ENCODE measurements around the gene FAHD1. TPM values are rescaled to one million over a fixed set of nuclear protein-coding genes. Genes with fewer than 3 reads are reported as not detected.

FAHD1 gene
- total and polyA plus RNA-seq, 9 of the 15 experiments (the other 6 are each of a cell fraction or from before 2014, with no cell fraction given): 2.2 to 20.9 (median 10.7) TPM

DNA sequence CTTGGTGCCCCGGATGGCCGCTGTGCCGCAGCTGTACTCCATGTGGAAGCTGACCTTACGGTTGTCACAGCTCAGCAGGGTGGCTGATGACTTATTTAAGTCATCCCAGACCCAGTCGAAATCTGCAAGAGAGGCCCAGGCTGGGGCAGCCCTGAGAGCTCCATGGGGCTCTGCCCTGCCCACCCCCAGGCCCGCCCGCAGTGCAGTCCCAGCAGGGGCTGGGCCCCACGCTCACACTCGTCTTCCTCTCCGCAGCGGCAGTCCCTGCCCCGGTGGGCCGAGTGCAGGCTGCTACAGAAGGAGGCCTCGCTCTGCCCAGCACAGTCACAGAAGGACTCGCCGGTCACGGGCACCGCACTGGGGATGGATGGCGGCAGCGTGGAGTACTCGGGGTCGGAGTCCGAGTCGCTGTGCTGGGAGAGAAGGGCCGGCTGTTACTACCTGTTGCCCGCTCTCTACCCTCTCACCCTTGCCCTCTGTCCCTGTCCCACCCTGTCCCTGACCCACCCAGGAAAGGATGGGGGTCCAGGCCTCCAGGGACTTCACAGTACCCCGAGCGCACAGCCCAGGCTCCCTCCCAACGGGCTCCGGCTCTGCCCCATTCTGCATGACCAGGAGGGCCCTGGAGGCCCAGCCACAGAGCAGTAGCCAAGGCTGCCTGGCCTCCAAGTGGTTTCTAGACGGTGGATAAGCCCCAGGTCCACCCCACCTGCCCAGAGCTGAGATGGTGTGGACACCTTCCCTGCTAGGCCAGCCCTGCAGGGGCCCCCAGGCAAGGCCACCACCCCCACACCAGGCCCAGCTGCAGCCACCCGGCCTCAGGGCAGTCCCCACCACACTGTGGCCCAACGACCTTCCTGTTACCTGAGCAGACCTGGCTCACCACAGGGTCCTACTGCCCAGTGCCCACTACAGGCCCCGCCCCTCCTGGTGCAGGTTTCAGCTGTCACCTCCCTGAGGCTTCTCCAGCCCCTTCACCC is 48.5 kb upstream of the FAHD1 start (continued):
- TF ChIP-seq ZNF3 (CRISPR knock-in tag; IDR thresholded peaks at IDR 0.05) (no peak), POLR2G (IDR thresholded peaks at IDR 0.05; ENCODE audit: low read depth, low read length) (peak; percentile 73), BMI1 (IDR thresholded peaks at IDR 0.05; ENCODE audit: low read length) (no peak), RBM22 (IDR thresholded peaks at IDR 0.05; ENCODE audit: low read depth, low read length, poor library complexity, severe bottlenecking) (peak; percentile 53), RBBP5 (IDR thresholded peaks at IDR 0.05; ENCODE audit: borderline replicate concordance, insufficient read depth, low read length, poor library complexity, severe bottlenecking) (no peak), PTBP1 (IDR thresholded peaks at IDR 0.05; ENCODE audit: low read depth, low read length) (0 out of 2 replicates have a peak, but pooled peaks have one; percentile 77), ILF3 (IDR thresholded peaks at IDR 0.05; ENCODE audit: borderline replicate concordance) (no peak), ZNF347 (CRISPR knock-in tag; IDR thresholded peaks at IDR 0.05; ENCODE audit: low read depth) (no peak), SUPT5H (IDR thresholded peaks at IDR 0.05) (0 out of 2 replicates have a peak, but pooled peaks have one; percentile 20), TGIF2 (CRISPR knock-in tag; IDR thresholded peaks at IDR 0.05) (no peak)
- TF ChIP-seq, protein P1, sequence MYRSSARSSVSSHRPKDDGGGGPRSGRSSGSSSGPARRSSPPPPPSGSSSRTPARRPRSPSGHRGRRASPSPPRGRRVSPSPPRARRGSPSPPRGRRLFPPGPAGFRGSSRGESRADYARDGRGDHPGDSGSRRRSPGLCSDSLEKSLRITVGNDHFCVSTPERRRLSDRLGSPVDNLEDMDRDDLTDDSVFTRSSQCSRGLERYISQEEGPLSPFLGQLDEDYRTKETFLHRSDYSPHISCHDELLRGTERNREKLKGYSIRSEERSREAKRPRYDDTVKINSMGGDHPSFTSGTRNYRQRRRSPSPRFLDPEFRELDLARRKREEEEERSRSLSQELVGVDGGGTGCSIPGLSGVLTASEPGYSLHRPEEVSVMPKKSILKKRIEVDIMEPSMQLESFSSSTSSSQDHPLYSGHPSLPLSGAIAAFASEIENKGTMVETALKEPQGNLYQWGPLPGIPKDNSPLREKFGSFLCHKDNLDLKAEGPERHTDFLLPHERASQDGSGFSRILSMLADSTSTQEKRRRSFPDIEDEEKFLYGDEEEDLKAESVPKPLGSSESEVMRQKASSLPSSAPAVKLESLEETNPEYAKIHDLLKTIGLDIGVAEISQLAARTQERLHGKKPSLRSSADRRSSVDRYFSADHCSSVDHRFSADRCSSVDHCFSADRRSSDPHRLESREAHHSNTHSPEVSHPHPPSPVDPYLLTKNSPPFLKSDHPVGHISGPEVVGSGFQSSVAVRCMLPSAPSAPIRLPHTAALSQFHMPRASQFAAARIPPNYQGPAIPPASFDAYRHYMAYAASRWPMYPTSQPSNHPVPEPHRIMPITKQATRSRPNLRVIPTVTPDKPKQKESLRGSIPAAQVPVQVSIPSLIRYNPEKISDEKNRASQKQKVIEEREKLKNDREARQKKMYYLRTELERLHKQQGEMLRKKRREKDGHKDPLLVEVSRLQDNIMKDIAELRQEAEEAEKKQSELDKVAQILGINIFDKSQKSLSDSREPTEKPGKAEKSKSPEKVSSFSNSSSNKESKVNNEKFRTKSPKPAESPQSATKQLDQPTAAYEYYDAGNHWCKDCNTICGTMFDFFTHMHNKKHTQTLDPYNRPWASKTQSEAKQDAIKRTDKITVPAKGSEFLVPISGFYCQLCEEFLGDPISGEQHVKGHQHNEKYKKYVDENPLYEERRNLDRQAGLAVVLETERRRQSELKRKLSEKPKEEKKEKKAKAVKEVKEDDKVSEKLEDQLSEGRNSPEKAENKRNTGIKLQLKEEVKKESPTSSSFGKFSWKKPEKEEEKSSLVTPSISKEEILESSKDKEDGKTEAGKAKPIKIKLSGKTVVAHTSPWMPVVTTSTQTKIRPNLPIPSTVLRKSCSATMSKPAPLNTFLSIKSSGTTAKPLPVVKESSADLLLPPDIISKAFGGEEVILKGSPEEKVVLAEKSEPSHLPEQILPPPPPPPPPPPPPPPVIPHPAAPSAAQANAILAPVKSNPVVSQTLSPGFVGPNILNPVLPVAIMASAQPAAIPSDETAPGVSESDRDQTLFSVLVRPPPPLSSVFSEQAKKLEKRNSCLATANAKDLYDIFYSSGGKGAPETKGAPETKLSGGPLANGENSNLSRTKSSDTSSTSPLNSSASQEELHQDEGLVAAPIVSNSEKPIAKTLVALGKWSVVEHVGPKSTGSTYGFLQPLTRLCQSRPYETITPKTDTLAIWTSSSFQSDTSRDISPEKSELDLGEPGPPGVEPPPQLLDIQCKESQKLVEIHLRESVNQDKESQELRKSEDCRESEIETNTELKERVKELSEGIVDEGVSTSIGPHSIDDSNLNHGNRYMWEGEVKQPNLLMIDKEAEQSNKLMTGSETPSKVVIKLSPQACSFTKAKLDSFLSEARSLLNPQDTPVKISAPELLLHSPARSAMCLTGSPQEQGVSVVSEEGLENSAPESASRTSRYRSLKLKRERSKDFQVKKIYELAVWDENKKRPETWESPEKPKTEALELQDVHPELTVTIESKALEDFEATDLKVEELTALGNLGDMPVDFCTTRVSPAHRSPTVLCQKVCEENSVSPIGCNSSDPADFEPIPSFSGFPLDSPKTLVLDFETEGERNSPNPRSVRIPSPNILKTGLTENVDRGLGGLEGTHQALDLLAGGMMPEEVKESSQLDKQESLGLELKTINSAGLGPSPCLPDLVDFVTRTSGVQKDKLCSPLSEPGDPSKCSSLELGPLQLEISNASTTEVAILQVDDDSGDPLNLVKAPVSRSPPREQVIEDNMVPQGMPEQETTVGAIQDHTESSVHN (IDR thresholded peaks at IDR 0.05; ENCODE audit: borderline replicate concordance in 1 of 2, low read depth in 1 of 2): no peak
- TF ChIP-seq, protein P2, sequence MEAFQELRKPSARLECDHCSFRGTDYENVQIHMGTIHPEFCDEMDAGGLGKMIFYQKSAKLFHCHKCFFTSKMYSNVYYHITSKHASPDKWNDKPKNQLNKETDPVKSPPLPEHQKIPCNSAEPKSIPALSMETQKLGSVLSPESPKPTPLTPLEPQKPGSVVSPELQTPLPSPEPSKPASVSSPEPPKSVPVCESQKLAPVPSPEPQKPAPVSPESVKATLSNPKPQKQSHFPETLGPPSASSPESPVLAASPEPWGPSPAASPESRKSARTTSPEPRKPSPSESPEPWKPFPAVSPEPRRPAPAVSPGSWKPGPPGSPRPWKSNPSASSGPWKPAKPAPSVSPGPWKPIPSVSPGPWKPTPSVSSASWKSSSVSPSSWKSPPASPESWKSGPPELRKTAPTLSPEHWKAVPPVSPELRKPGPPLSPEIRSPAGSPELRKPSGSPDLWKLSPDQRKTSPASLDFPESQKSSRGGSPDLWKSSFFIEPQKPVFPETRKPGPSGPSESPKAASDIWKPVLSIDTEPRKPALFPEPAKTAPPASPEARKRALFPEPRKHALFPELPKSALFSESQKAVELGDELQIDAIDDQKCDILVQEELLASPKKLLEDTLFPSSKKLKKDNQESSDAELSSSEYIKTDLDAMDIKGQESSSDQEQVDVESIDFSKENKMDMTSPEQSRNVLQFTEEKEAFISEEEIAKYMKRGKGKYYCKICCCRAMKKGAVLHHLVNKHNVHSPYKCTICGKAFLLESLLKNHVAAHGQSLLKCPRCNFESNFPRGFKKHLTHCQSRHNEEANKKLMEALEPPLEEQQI (IDR thresholded peaks at IDR 0.05): no peak
- TF ChIP-seq, protein P3, sequence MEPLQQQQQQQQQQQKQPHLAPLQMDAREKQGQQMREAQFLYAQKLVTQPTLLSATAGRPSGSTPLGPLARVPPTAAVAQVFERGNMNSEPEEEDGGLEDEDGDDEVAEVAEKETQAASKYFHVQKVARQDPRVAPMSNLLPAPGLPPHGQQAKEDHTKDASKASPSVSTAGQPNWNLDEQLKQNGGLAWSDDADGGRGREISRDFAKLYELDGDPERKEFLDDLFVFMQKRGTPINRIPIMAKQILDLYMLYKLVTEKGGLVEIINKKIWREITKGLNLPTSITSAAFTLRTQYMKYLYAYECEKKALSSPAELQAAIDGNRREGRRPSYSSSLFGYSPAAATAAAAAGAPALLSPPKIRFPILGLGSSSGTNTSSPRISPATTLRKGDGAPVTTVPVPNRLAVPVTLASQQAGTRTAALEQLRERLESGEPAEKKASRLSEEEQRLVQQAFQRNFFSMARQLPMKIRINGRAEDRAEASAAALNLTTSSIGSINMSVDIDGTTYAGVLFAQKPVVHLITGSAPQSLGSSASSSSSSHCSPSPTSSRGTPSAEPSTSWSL (CRISPR knock-in tag; IDR thresholded peaks at IDR 0.05; ENCODE audit: borderline replicate concordance): no peak

Data from K562 (cell line).